HepG2 (cell line): ENCODE measurements around the gene TSPAN2. TPM values are rescaled to one million over a fixed set of nuclear protein-coding genes. Genes with fewer than 3 reads are reported as not detected.

Source experiments
- ARID5B ChIP-seq: IDR thresholded peaks from 2 replicates; pipeline ENCODE4 v1.4.0; 2020; ENCODE audit warnings: mild to moderate bottlenecking, missing genetic modification reagents
- FOXA3 ChIP-seq: IDR thresholded peaks from 2 replicates; pipeline ENCODE4 v1.6.1; 2016; ENCODE audit warnings: missing genetic modification reagents, missing compliant biosample characterization
- LCORL ChIP-seq, 2 experiments: fragments of 450-650 bp in 1 of 2; sonication (generic) in 1 of 2; formaldehyde crosslinking in 1 of 2; IDR thresholded peaks; 2 replicates each; pipeline versions ENCODE4 v1.5.0 to v1.6.1; 2017 to 2020; ENCODE audit warnings: antibody characterized with exemption in 1 of 2, missing genetic modification reagents in 1 of 2
- MED1 ChIP-seq: sonication (generic); formaldehyde crosslinking; IDR thresholded peaks from 2 replicates; pipeline ENCODE4 v1.4.0; 2020; ENCODE audit warnings: missing genetic modification reagents
- MIER3 ChIP-seq: IDR thresholded peaks from 2 replicates; pipeline ENCODE4 v1.6.1; 2016; ENCODE audit warnings: missing compliant biosample characterization, borderline replicate concordance
- SNAPC5 ChIP-seq: sonication (generic); formaldehyde crosslinking; IDR thresholded peaks from 2 replicates; pipeline ENCODE4 v1.8.1; 2023; ENCODE audit warnings: mild to moderate bottlenecking, missing genetic modification reagents, borderline replicate concordance
- ZFP37 ChIP-seq: sonication (generic); formaldehyde crosslinking; IDR thresholded peaks from 2 replicates; pipeline ENCODE4 v1.4.0; 2020; ENCODE audit warnings: missing genetic modification reagents, borderline replicate concordance
- ZNF296 ChIP-seq: sonication (generic); formaldehyde crosslinking; conservative IDR thresholded peaks from 2 replicates; pipeline ENCODE4 v1.5.0; 2020; ENCODE audit warnings: mild to moderate bottlenecking, missing genetic modification reagents
- ZNF747 ChIP-seq: sonication (generic); formaldehyde crosslinking; IDR thresholded peaks from 2 replicates; pipeline ENCODE4 v1.8.1; 2023; ENCODE audit warnings: missing genetic modification reagents, mild to moderate bottlenecking, borderline replicate concordance
- polyA plus RNA-seq, 8 experiments: library from polyadenylated mRNA; depleted of rRNA in 3 of 8; stranded (reverse) in 7 of 8; unstranded in 1 of 8; fragments of >200 nt; fragmentation: Illumina TruSeq in 4 of 8; extraction: Trizol in 4 of 8; gene quantifications; 2 replicates each; pipeline versions ENCODE4 v1.2.1 to v1.2.3, GENCODE V29; 2011 to 2016; ENCODE audit warnings: low read depth in 4 of 8, missing spikeins in 1 of 8, mixed read lengths in 1 of 8; ENCODE audit not compliant: insufficient read depth in 1 of 8
- total RNA-seq, 5 experiments: library from RNA; depleted of rRNA; stranded (reverse); fragments of >200 nt; fragmentation: Illumina TruSeq; extraction: Trizol; gene quantifications; 2 replicates each; pipeline ENCODE4 v1.2.3, GENCODE V29; 2016; ENCODE audit warnings: low read depth in 1 of 5
- TF ChIP-seq, protein P1 (sequence below): sonication (generic); formaldehyde crosslinking; IDR thresholded peaks from 2 replicates; pipeline ENCODE4 v1.5.0; 2020; ENCODE audit warnings: mild to moderate bottlenecking, missing genetic modification reagents
- TF ChIP-seq, protein P2 (sequence below): IDR thresholded peaks from 2 replicates; pipeline ENCODE4 v1.6.1; 2016
- TF ChIP-seq, protein P3 (sequence below): sonication (generic); formaldehyde crosslinking; IDR thresholded peaks from 2 replicates; pipeline ENCODE4 v1.9.0; 2021; ENCODE audit warnings: missing genetic modification reagents, borderline replicate concordance
- TF ChIP-seq, protein P4 (sequence below): sonication (generic); formaldehyde crosslinking; IDR thresholded peaks from 2 replicates; pipeline ENCODE4 v1.9.0; 2021; ENCODE audit warnings: mild to moderate bottlenecking, missing genetic modification reagents

Gene TSPAN2
- total and polyA plus RNA-seq, 2 of the 13 experiments (the other 11 are each of a cell fraction or from before 2014, with no cell fraction given), result not detected

DNA sequence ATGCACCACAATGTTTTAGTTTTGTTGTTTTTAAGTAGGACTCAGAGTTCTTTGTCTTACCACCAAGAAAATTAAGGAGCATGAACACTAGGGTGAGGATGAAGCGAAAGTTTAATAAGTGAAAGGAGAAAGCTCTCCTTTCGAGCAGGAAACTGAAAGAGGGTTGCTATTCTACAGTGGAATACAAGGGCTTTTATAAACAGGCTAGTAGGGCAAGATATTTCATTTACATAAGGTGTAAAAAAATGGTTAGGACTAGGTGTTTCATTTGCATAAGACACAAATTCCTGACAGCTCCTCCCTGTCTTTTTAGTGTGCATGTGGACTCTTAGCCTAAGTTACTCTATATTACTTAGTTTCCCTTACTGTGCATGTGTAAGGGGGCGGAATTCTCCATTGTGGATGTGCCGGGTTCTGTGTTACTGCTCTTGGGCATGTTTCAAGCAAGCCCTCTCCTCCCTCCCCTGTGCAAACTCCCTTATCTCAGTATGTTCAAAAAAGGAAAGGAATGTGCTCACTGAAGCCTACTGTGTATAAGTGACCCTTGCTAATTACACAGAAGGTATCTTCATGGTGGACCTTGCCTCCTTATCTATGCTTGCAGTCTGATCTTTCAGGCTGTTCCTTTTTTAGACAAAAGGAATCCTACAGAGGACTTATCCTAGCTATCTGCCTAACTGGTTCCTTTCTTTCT lies 52.3 kb downstream of the TSPAN2 start (continued):
- TF ChIP-seq, protein P1, sequence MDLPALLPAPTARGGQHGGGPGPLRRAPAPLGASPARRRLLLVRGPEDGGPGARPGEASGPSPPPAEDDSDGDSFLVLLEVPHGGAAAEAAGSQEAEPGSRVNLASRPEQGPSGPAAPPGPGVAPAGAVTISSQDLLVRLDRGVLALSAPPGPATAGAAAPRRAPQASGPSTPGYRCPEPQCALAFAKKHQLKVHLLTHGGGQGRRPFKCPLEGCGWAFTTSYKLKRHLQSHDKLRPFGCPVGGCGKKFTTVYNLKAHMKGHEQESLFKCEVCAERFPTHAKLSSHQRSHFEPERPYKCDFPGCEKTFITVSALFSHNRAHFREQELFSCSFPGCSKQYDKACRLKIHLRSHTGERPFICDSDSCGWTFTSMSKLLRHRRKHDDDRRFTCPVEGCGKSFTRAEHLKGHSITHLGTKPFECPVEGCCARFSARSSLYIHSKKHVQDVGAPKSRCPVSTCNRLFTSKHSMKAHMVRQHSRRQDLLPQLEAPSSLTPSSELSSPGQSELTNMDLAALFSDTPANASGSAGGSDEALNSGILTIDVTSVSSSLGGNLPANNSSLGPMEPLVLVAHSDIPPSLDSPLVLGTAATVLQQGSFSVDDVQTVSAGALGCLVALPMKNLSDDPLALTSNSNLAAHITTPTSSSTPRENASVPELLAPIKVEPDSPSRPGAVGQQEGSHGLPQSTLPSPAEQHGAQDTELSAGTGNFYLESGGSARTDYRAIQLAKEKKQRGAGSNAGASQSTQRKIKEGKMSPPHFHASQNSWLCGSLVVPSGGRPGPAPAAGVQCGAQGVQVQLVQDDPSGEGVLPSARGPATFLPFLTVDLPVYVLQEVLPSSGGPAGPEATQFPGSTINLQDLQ, result no peak
- TF ChIP-seq ZNF296 (CRISPR knock-in tag) (no peak), MIER3 (no peak), ARID5B (CRISPR knock-in tag) (peak; percentile 80), MED1 (CRISPR knock-in tag) (peak; percentile 30; the same call in 1 of the 2 replicates), ZFP37 (CRISPR knock-in tag) (no peak), FOXA3 (CRISPR knock-in tag) (peak; percentile 67), SNAPC5 (CRISPR knock-in tag) (no peak), LCORL (IDR thresholded peaks at IDR 0.05) (no peak), LCORL (CRISPR knock-in tag; IDR thresholded peaks at IDR 0.05) (0 out of 2 replicates have a peak, but pooled peaks have one; percentile 37), ZNF747 (CRISPR knock-in tag) (no peak)
- TF ChIP-seq, protein P2, sequence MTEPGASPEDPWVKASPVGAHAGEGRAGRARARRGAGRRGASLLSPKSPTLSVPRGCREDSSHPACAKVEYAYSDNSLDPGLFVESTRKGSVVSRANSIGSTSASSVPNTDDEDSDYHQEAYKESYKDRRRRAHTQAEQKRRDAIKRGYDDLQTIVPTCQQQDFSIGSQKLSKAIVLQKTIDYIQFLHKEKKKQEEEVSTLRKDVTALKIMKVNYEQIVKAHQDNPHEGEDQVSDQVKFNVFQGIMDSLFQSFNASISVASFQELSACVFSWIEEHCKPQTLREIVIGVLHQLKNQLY, result no peak
- TF ChIP-seq, protein P3, sequence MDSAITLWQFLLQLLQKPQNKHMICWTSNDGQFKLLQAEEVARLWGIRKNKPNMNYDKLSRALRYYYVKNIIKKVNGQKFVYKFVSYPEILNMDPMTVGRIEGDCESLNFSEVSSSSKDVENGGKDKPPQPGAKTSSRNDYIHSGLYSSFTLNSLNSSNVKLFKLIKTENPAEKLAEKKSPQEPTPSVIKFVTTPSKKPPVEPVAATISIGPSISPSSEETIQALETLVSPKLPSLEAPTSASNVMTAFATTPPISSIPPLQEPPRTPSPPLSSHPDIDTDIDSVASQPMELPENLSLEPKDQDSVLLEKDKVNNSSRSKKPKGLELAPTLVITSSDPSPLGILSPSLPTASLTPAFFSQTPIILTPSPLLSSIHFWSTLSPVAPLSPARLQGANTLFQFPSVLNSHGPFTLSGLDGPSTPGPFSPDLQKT (CRISPR knock-in tag), result no peak
- TF ChIP-seq, protein P4, sequence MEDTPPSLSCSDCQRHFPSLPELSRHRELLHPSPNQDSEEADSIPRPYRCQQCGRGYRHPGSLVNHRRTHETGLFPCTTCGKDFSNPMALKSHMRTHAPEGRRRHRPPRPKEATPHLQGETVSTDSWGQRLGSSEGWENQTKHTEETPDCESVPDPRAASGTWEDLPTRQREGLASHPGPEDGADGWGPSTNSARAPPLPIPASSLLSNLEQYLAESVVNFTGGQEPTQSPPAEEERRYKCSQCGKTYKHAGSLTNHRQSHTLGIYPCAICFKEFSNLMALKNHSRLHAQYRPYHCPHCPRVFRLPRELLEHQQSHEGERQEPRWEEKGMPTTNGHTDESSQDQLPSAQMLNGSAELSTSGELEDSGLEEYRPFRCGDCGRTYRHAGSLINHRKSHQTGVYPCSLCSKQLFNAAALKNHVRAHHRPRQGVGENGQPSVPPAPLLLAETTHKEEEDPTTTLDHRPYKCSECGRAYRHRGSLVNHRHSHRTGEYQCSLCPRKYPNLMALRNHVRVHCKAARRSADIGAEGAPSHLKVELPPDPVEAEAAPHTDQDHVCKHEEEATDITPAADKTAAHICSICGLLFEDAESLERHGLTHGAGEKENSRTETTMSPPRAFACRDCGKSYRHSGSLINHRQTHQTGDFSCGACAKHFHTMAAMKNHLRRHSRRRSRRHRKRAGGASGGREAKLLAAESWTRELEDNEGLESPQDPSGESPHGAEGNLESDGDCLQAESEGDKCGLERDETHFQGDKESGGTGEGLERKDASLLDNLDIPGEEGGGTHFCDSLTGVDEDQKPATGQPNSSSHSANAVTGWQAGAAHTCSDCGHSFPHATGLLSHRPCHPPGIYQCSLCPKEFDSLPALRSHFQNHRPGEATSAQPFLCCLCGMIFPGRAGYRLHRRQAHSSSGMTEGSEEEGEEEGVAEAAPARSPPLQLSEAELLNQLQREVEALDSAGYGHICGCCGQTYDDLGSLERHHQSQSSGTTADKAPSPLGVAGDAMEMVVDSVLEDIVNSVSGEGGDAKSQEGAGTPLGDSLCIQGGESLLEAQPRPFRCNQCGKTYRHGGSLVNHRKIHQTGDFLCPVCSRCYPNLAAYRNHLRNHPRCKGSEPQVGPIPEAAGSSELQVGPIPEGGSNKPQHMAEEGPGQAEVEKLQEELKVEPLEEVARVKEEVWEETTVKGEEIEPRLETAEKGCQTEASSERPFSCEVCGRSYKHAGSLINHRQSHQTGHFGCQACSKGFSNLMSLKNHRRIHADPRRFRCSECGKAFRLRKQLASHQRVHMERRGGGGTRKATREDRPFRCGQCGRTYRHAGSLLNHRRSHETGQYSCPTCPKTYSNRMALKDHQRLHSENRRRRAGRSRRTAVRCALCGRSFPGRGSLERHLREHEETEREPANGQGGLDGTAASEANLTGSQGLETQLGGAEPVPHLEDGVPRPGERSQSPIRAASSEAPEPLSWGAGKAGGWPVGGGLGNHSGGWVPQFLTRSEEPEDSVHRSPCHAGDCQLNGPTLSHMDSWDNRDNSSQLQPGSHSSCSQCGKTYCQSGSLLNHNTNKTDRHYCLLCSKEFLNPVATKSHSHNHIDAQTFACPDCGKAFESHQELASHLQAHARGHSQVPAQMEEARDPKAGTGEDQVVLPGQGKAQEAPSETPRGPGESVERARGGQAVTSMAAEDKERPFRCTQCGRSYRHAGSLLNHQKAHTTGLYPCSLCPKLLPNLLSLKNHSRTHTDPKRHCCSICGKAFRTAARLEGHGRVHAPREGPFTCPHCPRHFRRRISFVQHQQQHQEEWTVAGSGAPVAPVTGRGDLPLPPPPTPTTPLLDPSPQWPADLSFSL (CRISPR knock-in tag), result no peak
